Measurements from ENCODE around the gene MYH7B. TPM values are rescaled to one million over a fixed set of nuclear protein-coding genes. Genes with fewer than 3 reads are reported as not detected.
A peak's percentile ranks its signal among the peaks of the same experiment; 100 is the strongest.

The MYH7B gene
- polyA plus RNA-seq (2013, experiment 1 of 2; ENCODE audit: insufficient read length) = 0.65 TPM
- 0.58 TPM for polyA plus RNA-seq (2013, experiment 2 of 2; ENCODE audit: insufficient read length)

DNA sequence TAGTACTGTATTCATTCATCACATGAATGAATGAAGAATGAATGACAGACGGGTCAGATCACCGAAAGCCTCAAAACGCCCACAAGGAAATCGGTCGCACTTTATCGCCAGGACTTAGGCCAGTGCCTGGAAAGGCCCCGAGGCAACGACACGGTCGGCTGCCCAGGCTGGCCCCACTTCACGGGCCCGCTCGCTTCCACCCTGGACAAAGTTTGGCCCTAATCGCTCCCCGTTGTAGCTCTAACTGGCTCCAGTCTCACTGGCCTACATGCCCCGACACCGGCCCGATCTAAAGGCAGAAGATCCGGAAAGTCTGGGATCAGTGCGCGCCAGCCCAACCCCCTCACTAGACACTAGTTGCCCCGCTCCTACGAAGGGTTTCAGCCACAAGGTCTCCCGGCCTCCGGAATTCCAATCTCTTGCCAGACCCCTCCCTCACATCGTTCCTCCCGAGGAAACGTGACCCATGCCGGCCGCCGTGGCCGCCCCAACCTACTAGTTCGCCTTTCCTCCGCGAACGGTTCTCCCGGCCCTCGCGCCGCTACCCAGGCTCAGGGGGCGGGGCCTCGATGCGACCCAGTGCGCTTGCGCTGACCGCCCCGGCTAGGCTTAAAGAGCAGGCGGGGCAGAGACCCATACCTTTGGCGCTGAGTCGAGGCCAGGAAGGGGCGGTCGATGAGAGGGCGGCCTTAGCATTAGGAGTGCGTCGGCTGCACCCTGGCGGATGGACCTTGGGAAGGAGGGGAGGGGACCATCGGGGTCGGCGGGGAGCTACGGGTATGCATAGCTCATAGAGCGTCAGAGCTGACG lies at the start of gene MYH7B, which contains the start of gene GSS:
Gene MYH7B (plus strand): TSS at position 638 of the 810 bp plus-strand sequence. CDS start 22,138 bp downstream, outside the sequence.
Gene GSS (minus strand): TSS at position 576 of the 810 bp plus-strand sequence. CDS start 3,954 bp downstream, outside the sequence.
- DNase-seq = peak; percentile 96

DNA sequence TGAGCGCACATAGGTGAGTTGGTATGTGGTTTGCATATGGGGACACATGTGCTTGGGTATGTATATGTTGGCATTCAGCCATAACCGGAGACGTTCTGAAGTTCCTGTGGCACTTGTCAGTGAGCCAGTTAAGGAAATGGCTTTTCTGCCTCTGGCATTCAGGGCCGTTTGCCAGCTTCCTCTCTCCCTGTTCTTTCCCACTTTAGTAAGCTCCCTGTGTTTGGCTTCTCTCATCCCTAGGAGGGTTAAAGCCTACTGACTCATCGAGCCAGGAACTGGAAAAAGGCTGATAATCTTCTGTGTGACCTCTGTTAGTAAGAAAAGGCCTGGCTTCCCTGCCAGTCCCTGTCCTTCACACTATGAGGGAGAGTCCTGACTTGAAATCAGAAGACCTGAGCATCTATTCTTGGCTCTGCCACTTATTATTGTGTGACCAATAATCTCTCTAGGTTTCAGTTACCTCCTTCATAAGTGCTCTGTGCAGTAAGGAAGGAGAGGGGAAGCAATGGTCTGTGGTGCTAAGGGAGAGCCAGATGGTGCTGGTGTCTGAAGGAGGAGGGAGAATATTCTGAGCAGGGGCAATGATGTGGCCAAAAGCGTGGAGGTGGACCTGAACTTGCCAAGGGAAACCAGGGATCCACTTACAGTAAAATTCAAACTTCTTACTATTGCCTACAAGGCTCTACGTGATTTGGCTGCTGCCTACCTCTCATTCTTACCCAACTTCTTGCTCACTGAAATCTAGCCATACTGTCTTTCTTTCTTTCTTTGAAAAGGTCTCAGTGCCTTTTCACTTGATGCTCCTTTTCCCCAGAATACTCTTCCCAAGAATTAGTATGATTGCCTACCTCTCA lies 47.8 kb upstream of the MYH7B start:
- peak; percentile 96 for DNase-seq

GRCh38 chr20:34915131-34915530 lies 40.5 kb upstream of the MYH7B start:
- no peak for DNase-seq

GRCh38 chr20:34915749-34916455 lies 39.8 kb upstream of the MYH7B start:
- DNase-seq = no peak

- DNase-seq = no peak
Measured at GRCh38 chr20:34916774-34917354, 38.8 kb upstream of the MYH7B start.

DNA sequence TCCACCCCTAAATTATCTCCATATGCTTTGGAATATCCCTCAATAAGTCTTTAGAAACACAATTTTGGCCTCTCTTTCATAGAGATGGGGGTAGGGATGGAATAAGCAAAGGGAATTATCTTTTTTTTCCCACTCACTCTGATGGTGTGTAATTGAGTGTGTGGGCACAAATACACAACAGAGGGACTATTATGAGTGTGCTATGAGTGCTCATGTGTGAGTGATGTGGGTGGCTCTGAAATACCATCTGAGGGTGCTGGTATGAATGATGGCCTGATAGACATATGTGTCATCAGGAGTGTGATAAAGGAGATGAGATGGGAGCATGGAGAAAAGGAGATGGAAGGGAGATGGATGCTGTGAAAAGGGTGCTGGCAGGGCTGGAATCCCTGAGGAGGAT lies 35.6 kb upstream of the MYH7B start:
- no peak for DNase-seq

DNA sequence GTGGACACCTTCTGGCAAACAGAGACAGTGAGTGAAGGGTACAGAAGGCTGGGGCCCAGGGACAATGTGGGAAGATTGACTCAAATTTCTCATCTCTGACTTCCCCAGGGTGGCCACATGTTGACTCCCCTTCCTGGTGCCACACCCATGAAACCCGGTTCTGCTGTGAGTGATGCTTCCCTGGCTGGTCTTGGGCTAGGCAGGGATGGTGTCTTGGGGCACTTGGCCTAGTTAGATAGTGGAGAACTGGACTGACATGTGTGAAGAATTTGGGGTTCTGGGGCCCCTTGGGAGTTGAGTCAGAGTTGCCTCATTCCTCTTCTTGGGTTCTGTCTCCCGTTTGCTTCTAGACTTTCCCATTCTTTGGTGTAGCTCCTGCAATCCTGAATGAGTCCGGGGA lies 34.2 kb upstream of the MYH7B start:
- DNase-seq = no peak

DNA sequence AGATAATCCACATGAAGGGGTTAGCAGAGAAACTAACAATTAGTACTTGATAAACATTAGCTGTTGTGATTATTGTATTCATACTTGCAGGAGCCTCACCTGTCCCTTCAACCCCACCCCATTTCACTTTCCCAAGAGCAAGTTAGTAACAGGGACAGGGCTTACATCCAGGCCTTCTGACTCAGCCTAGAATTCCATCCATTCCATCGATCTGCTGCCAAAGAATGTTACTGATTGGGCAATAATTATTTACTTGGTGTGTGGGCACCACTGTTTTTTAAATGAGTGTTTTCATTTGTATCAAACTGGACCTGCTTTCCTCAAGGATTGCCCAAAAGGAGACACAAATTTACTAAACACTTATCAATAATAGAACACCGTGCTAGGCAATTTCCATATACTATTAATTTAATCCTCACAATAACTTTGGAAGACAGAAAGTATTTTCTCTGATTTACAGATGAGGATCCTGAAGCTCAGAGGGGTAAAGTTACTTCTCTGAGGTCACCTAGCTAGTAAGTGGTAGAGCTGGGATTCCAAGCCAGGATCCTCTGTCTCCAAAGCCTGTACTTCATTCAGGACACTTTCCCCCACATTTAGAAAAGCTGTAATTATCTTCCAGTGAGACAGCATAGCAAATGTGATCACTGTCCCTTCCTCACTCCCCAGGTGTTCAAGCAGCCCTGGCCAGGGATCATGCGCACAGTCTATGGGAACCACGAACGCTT lies 32.9 kb upstream of the MYH7B start:
- DNase-seq = peak; percentile 77

DNA sequence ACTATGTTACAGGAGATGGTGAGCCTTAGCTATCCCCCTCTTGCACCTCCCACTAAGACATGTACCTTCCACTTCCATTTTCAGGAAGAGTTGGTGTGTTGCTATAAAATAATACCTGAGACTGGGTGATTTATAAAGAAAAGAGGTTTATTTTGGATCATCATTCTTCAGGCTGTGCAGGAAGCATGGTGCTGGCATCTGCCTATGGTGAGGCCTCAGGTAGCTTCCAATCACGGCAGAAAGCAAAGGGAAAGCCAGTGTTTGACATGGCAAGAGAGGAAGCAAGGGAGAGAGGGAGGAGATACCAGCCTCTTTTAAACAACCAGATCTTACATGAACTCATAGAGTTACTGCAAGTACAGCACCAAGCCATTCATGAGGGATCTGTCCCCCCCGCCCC lies 32.3 kb upstream of the MYH7B start:
- no peak for DNase-seq

GRCh38 chr20:34925341-34925740 lies 30.3 kb upstream of the MYH7B start:
- no peak for DNase-seq

- DNase-seq = no peak
Measured at GRCh38 chr20:34925981-34926380, 29.7 kb upstream of the MYH7B start.

- DNase-seq = no peak
Measured at GRCh38 chr20:34926581-34926980, 29.1 kb upstream of the MYH7B start.

DNA sequence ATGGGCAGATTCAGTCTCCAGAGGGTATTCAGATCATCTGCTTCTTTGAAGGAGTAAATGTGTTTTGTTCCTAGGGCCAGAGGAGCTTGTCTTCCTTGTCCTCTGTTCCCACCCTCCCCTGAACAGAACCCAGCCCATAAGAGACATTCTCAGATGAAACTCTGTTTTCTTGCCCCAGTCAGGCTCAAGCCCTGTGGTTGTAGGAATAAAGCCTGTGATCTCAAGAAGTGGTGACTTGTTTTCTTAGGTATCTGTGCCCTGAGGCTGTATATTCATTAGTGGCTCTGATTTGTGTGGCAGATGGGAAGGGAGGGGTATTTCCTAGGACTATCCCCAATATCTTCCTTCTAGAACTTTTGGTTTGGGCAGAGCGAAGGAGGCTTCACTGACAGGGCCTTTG lies 27.9 kb upstream of the MYH7B start:
- no peak for DNase-seq

DNA sequence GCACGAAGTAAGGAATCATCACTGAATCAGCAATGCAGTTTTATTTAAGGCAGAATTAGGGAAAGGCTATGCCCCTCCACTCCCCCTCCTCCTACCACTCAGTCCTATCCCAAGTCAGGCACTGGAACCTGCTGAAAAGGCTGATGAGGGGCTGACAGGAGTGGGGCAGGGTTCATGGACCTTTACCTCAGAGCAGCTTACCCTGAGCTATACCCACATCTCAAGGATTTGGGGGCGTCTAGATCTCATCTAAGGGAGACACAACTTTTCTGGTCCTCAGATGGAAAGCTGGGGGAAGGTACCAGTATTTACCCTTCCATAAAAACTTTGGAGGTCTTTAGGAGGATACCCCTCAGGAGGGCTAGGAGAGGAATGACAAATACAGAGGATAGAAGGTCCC lies 27.3 kb upstream of the MYH7B start:
- no peak for DNase-seq

- no peak for DNase-seq
Measured at GRCh38 chr20:34931771-34932170, 23.9 kb upstream of the MYH7B start.

DNA sequence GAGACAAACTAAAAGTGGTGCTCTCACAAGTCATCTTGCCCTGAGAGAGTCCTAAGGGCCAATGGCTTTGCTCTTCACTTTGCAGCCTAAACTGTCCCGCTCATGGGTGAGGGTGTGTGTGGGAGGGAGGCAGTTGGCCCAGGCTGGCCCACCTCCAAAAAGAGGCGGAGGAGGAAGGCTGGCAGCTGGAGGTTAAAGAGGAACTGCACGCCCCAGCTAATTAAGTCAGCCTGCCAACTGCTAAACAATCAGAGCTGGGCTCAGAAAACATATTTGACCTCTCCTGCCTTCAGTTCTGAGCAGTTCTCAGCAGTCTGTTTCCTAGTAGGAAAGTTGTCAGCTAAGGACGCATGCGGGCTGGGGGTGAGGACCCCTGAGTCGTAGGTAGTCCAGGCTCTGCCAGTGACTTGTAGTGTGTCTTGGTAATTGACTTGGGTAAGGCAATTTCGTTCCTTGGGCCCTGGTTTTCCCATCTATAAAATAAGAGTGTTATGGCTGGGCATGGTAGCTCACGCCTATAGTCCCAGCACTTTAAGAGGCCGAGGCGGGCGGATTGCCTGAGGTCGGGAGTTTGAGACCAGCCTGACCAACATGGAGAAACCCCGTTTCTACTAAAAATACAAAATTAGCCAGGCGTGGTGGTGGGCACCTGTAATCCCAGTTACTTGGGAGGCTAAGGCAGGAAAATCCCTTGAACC lies 17.1 kb upstream of the MYH7B start:
- no peak for DNase-seq

DNA sequence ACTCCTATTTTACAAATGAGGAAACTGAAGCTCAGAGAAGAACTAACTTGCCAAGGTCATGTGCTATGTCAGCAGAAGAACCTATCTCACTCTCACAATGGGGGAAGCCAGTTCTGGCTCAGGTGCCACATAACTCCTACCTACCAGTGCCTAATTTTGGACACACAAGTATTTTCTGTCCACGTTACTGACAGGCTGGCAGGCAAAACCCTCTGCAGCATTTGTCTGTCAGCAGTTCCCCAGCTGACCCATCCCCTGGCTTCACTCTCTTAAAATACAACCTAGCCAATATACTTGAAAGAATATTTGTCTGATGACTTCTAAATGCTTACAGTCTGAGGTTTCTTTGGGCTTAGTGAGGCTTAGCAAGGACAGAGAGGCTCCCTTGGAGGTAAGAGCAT lies 15.6 kb upstream of the MYH7B start:
- DNase-seq = no peak

DNA sequence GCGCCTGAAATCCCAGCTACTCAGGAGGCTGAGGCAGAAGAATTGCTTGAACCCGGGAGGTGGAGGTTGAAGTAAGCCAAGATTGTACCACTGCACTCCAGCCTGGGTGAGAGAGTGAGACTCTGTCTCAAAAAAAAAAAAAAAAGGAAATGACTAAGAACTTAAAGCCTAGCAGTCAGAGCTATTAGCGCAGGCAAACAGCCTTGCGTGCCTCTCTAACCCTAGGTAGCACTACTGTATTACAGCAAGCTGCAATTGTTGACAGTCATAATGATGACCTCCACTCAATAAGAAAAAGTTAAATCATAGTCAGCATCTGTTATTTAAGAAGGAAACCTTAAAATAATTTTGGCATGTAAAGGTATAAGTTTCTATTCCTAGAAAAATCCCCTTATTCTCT lies 14.4 kb upstream of the MYH7B start:
- no peak for DNase-seq

- no peak for DNase-seq
Measured at GRCh38 chr20:34942301-34942700, 13.4 kb upstream of the MYH7B start.

DNA sequence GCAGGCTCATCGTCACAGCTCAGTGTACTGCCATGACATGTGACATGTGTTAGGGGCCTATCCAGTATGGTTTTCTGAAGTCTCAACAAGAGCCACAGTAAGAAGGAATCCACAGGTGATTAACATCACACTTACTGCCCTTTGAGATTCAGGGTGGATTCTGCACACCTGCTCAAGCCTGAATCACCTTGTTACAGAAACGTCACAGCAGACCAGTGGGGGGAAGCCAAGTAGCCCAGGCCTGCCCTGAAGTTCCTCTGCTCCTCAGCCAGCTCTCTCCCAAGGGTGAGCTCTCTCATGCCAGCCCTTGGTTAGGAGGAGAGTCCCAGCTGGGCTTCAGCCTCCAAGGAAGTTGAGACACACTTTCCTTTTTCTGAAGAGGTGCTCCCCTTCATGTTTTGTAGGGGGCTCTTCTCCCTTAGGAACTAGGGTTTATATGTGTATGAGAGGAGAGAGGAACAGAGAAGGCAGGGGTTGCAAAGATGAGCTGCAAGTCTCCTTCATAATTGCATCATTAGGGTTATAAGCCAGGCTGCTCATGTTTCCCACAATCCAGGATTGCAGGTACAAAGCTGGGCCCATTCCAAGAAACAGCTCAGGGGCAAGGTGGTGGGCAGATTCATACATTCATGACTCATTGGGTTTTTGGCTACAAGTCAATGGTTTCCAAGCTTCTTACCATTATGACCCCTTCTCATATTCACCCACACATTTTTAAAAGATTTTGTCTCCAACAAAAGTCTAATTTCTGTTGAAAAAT lies 11.7 kb upstream of the MYH7B start:
- DNase-seq = no peak

Measured in fibroblast of skin of back (primary cell).